Bronchial epithelial cell (primary cell): ENCODE measurements around the gene PARD6G. TPM values are rescaled to one million over a fixed set of nuclear protein-coding genes. Genes with fewer than 3 reads are reported as not detected.
A peak's percentile ranks its signal among the peaks of the same experiment; 100 is the strongest.

ENCODE experiments used
- DNase-seq: peaks from one replicate; pipeline ENCODE4 v3.0.0-alpha.2; 2010; ENCODE audit warnings: low read depth
- FAIRE-seq: peaks from 2 replicates; lab custom pipeline; 2011; peaks lifted over from hg19 to GRCh38; lab: Jason Lieb, UNC
- H3K27me3 ChIP-seq: 2 replicates; pipeline ENCODE4 v1.5.1; 2011; ENCODE audit warnings: low read length; ENCODE audit not compliant: control insufficient read depth, insufficient read depth
- H3K36me3 ChIP-seq: 2 replicates; pipeline ENCODE4 v1.5.1; 2011; ENCODE audit warnings: low read length; ENCODE audit not compliant: control insufficient read depth, insufficient read depth
- H3K4me3 ChIP-seq: 2 replicates; pipeline ENCODE4 v1.5.1; 2011; ENCODE audit warnings: mild to moderate bottlenecking, low read depth, low read length, control low read depth
- total RNA-seq: library from RNA; depleted of rRNA; stranded (reverse); fragments of >200 nt; gene quantifications from 2 replicates; pipeline ENCODE4 v1.2.1, GENCODE V29; 2014
- TF ChIP-seq, protein P1 (sequence below): IDR thresholded peaks from 2 replicates; pipeline ENCODE4 v1.5.1; 2011; ENCODE audit warnings: mild to moderate bottlenecking, moderate library complexity, low read length, control low read depth, inconsistent platforms; ENCODE audit not compliant: insufficient read depth, severe bottlenecking

Gene PARD6G
- total RNA-seq, 1 donor from 2014 or later = 13.2 TPM

DNA sequence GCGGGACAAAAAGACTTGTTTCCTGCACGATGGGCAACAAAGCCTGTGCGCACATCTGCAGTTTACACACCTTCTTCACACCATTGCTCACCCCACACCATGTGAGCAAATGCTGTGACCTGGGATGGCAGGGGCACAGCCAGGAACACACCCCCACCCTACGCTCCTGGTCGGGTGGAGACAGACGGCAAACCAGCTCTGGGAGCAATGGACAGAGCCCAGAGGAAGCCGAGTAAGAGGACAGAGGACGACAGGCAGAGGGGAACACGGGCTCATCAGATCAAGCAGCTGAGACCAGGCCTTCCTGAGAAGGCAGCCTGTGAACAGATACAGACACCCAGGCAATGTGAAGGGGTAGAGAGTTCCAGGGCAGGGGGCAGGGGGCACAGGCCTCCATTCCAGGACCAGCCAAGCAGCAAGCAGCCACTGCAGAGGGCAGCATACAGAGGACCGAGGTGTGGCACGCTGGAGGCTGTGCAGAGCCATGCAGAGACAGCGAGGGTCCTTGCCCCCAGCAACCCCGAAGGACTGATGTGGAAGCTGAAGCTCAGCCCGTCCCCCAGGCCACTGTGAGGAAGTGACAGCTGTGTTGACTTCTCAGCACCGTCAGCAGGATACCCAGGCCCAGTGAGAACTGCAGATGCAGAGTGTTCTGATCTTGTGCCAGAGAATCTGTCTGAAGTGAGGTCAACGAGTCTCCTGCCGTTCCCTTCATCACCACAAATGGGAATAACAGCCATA is 46.2 kb downstream of the PARD6G start:
- DNase-seq = no peak
- no peak for FAIRE-seq
- TF ChIP-seq, protein P1, sequence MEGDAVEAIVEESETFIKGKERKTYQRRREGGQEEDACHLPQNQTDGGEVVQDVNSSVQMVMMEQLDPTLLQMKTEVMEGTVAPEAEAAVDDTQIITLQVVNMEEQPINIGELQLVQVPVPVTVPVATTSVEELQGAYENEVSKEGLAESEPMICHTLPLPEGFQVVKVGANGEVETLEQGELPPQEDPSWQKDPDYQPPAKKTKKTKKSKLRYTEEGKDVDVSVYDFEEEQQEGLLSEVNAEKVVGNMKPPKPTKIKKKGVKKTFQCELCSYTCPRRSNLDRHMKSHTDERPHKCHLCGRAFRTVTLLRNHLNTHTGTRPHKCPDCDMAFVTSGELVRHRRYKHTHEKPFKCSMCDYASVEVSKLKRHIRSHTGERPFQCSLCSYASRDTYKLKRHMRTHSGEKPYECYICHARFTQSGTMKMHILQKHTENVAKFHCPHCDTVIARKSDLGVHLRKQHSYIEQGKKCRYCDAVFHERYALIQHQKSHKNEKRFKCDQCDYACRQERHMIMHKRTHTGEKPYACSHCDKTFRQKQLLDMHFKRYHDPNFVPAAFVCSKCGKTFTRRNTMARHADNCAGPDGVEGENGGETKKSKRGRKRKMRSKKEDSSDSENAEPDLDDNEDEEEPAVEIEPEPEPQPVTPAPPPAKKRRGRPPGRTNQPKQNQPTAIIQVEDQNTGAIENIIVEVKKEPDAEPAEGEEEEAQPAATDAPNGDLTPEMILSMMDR = no peak
- Histone ChIP-seq H3K27me3 (no peaks in the 10 kb centered on the region), H3K4me3 (no peak overlapping the region), H3K36me3 (peaks cover 16% of the 10 kb centered on the region)

DNA sequence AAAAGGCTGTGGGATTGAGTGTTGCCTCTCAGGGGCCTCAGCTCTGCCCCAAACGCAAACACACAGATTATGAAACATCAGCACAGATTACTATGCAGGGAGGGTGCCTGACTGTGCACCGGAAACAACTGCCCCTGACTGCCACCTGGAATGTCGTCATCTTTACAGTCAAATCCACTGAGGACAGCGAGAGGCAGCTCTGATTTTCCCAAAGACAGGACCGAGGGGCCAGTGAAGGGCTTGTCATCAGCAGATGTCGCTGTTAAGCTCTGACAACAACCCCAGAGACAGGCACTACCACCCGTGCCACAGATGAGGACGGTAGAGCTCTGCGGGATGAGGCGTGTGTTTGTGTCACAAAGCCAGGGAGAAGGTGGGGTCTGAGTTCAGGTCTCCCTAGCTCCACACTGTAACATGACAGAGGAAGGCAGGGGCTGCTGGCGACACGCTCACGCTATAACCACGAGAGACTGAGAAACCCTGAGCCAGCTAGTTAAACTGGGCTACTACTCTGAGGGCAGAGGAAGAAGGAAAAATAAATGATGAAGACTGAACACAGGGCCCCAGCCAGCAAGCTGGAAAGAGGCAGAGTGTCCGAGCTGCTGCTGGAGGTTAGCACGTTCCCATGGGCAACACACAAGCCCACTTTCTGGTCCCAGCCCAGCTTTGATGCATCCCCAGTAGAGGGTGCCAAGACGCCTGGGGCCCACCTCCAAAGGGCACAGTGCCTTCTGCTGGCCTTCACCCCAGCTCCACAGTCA is 47.0 kb downstream of the PARD6G start:
- Histone ChIP-seq H3K27me3 (no peaks in the 10 kb centered on the region), H3K4me3 (no peak overlapping the region), H3K36me3 (peaks cover 16% of the 10 kb centered on the region)
- TF ChIP-seq, protein P1 = no peak
- FAIRE-seq = peak; percentile 62
- no peak for DNase-seq

DNA sequence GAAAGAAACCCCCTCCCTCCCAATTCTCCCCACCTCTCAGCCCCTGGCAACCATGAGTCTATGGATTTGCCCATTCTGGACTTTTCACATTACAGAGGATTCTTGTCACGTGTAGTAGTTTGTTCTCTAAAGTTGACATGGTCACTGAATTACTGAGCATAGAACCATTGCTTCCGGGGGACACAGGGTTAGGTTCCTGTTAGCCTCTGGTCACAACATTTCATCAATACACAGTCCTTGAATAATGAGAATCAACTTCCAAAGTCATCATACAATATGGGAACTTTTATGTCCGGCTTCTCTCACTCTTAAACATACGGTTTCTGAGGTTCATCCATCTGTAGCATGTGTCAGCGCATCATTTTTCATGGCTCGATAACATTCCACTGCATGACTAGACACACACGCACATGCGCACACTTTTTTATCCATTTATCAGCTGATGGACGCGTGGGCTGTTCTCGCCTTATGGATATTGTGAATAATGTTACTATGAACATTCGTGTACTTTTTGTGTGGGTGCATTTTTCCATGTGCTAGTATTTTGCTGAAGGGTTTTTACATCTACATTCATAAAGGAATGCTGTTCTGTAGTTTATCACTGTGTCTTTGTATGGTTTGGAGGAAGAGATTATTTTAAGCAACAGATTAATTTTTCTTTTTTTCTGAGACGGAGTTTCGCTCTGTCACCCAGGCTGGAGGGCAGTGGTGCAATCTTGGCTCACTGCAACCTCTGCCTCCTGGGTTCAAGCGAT is 48.1 kb downstream of the PARD6G start:
- Histone ChIP-seq H3K27me3 (no peaks in the 10 kb centered on the region), H3K4me3 (no peak overlapping the region), H3K36me3 (peaks cover 18% of the 10 kb centered on the region)
- FAIRE-seq = no peak
- no peak for DNase-seq
- TF ChIP-seq, protein P1 = no peak

DNA sequence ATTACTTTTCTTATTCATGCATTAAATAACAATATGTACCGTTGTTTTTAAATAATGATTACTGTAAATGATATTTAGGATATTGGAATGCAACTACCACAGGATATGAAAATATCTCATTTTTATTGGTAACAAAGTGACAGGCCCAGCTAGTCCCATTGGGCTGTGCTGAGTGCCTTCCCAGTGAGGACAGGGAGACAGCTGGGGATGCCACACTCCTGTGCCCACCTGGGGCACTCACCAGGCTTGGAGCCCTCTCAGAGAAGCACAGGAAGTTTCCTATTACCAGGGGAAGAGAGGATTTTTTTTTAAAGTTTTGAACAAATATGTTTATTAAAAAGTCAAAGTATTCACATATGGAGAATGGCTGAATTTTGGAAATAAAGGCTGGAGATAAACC is 48.9 kb downstream of the PARD6G start:
- Histone ChIP-seq H3K36me3 (peaks cover 18% of the 10 kb centered on the region), H3K4me3 (no peak overlapping the region), H3K27me3 (no peaks in the 10 kb centered on the region)
- TF ChIP-seq, protein P1 = no peak
- DNase-seq = no peak
- FAIRE-seq = no peak

DNA sequence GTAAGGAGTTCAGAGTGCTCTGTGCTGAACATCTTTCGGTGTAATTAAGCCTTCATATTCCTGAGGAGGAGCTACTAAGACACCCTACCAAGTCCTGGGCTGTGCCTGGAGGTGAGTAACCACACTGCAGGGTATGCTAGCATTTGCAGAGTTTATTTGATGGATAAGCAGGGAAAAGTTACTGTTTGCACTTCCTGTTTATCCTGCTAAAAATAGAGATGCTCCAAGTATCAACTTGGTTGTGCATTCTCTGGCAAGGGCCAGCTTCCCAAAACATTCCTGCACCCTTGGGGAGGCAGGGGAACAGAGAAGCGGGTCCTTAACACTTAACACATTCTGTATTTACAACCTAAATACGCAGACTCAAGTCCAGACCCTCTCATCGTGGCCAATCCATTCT is 49.8 kb downstream of the PARD6G start:
- TF ChIP-seq, protein P1 = no peak
- Histone ChIP-seq H3K27me3 (no peaks in the 10 kb centered on the region), H3K4me3 (no peak overlapping the region), H3K36me3 (peaks cover 19% of the 10 kb centered on the region)
- DNase-seq = no peak
- FAIRE-seq = peak; percentile 7
